Endothelial cell of hepatic sinusoid (primary cell): ENCODE measurements around the gene FLG2.

Source experiments
- in situ Hi-C: cut with HindIII; loops from 2 replicates; pipeline ENCODE4 v1.10.0; 2017; ENCODE audit warnings: low sequenced_read_pairs

FLG2 gene

GRCh38 chr1:152359906-152360305, at the start of gene FLG2:
FLG2 (minus strand) TSS chr1:152360006; CDS start chr1:152358884, 1,122 bp downstream.
- in situ Hi-C loops: no loop called here

- in situ Hi-C loops: no loop called here
These were observed 48.9 kb upstream of the FLG2 start for GRCh38 chr1:152408664-152409063.

- in situ Hi-C loops: no loop called here
These were observed 39.2 kb upstream of the FLG2 start for GRCh38 chr1:152398812-152399698.

GRCh38 chr1:152397474-152397873, 37.7 kb upstream of the FLG2 start:
- in situ Hi-C loops: no loop called here

- in situ Hi-C loops: no loop called here
These were observed 34.3 kb upstream of the FLG2 start for GRCh38 chr1:152394151-152394550.

- in situ Hi-C loops: no loop called here
These were observed 33.1 kb upstream of the FLG2 start for GRCh38 chr1:152392909-152393308.

- in situ Hi-C loops: no loop called here
These were observed 29.1 kb upstream of the FLG2 start for GRCh38 chr1:152388889-152389288.

GRCh38 chr1:152386940-152387339, 27.1 kb upstream of the FLG2 start:
- in situ Hi-C loops: no loop called here

- in situ Hi-C loops: no loop called here
These were observed 21.1 kb upstream of the FLG2 start for GRCh38 chr1:152380932-152381331.

GRCh38 chr1:152374451-152374850, 14.6 kb upstream of the FLG2 start:
- in situ Hi-C loops: no loop called here

GRCh38 chr1:152372672-152373071, 12.9 kb upstream of the FLG2 start:
- in situ Hi-C loops: no loop called here

- in situ Hi-C loops: no loop called here
These were observed 7.6 kb upstream of the FLG2 start for GRCh38 chr1:152367436-152367835.

- in situ Hi-C loops: no loop called here
These were observed 3.1 kb downstream of the FLG2 start for GRCh38 chr1:152356736-152357135.

- in situ Hi-C loops: no loop called here
These were observed 10.2 kb downstream of the FLG2 start for GRCh38 chr1:152349611-152350010.

GRCh38 chr1:152348447-152348846, 11.4 kb downstream of the FLG2 start:
- in situ Hi-C loops: no loop called here

- in situ Hi-C loops: no loop called here
These were observed 12.6 kb downstream of the FLG2 start for GRCh38 chr1:152347116-152347728.

GRCh38 chr1:152344438-152344837, 15.4 kb downstream of the FLG2 start:
- in situ Hi-C loops: no loop called here

- in situ Hi-C loops: no loop called here
These were observed 16.8 kb downstream of the FLG2 start for GRCh38 chr1:152343006-152343405.

GRCh38 chr1:152335399-152335798, 24.4 kb downstream of the FLG2 start:
- in situ Hi-C loops: no loop called here

- in situ Hi-C loops: no loop called here
These were observed 30.9 kb downstream of the FLG2 start for GRCh38 chr1:152328801-152329391.

GRCh38 chr1:152325111-152325510, 34.7 kb downstream of the FLG2 start, which contains the start of gene FLG:
FLG (minus strand) TSS chr1:152325239; CDS start chr1:152315456, 9,783 bp downstream.
- in situ Hi-C loops: no loop called here

- in situ Hi-C loops: loop anchor here (10.0 kb wide), 1 partner anchor 169 kb away; no protein-coding TSS in a partner anchor
These were observed 45.8 kb downstream of the FLG2 start for GRCh38 chr1:152313970-152314369.
